Ascending aorta (tissue), 2 donors: ENCODE results near the gene ATP6V0E2. TPM values are rescaled to one million over a fixed set of nuclear protein-coding genes. Genes with fewer than 3 reads are reported as not detected.

Source experiments
- DNase-seq, 2 donors: peaks; one replicate each; pipeline ENCODE4 v3.0.0-alpha.2; 2019; ENCODE audit warnings: low spot score in 2 of 2
- H3K27ac ChIP-seq, 2 donors: fragments of 200-600 bp; sonication (generic); one replicate each; pipeline ENCODE4 v1.5.1; 2016 to 2017; ENCODE audit warnings: mild to moderate bottlenecking in 1 of 2
- H3K27me3 ChIP-seq: fragments of 200-600 bp; sonication (generic); one replicate; pipeline ENCODE4 v1.5.1; 2017
- H3K36me3 ChIP-seq, 2 donors: fragments of 200-600 bp; sonication (generic); one replicate each; pipeline ENCODE4 v1.5.1; 2016
- H3K4me1 ChIP-seq, 2 donors: fragments of 200-600 bp; sonication (generic); one replicate each; pipeline ENCODE4 v1.5.1; 2016 to 2017; ENCODE audit warnings: mild to moderate bottlenecking in 1 of 2
- H3K4me3 ChIP-seq, 2 donors: fragments of 200-600 bp; sonication (generic); one replicate each; pipeline ENCODE4 v1.5.1; 2016 to 2017; ENCODE audit warnings: mild to moderate bottlenecking in 1 of 2
- H3K9me3 ChIP-seq, 2 donors: fragments of 200-600 bp; sonication (generic); one replicate each; pipeline ENCODE4 v1.5.1; 2016
- intact Hi-C: fragments of 100-400 bp; cut with DNase I; formaldehyde crosslinking; loops from one replicate; pipeline ENCODE4 v1.15.1; 2023
- total RNA-seq: library from RNA; depleted of rRNA; stranded (reverse); fragments of >200 nt; gene quantifications from one replicate; pipeline ENCODE4 v1.1.0, GENCODE V29; 2016
- TF ChIP-seq, protein P1 (sequence below), 3 experiments: fragments of 200-600 bp in 2 of 3; fragments of 450-650 bp in 1 of 3; sonication (generic) in 2 of 3; IDR thresholded peaks; one replicate each; pipeline ENCODE4 v1.5.1; 2016 to 2019; ENCODE audit warnings: antibody characterized with exemption in 3 of 3, mild to moderate bottlenecking in 1 of 3, moderate library complexity in 1 of 3

The ATP6V0E2 gene
- total RNA-seq, 1 donor from 2014 or later = 29.5 TPM

- peaks cover 0 to 22% of the 10 kb centered on the region in 2 donors for H3K36me3 ChIP-seq
- H3K27ac ChIP-seq = no peak overlapping the region
- TF ChIP-seq, protein P1, sequence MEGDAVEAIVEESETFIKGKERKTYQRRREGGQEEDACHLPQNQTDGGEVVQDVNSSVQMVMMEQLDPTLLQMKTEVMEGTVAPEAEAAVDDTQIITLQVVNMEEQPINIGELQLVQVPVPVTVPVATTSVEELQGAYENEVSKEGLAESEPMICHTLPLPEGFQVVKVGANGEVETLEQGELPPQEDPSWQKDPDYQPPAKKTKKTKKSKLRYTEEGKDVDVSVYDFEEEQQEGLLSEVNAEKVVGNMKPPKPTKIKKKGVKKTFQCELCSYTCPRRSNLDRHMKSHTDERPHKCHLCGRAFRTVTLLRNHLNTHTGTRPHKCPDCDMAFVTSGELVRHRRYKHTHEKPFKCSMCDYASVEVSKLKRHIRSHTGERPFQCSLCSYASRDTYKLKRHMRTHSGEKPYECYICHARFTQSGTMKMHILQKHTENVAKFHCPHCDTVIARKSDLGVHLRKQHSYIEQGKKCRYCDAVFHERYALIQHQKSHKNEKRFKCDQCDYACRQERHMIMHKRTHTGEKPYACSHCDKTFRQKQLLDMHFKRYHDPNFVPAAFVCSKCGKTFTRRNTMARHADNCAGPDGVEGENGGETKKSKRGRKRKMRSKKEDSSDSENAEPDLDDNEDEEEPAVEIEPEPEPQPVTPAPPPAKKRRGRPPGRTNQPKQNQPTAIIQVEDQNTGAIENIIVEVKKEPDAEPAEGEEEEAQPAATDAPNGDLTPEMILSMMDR (IDR thresholded peaks at IDR 0.05) = no peak
- peaks cover 11% of the 10 kb centered on the region in 2 donors for H3K4me1 ChIP-seq
- no peaks in the 10 kb centered on the region for H3K27me3 ChIP-seq
- intact Hi-C loops = loop anchor here (5.0 to 10.0 kb wide), 3 partner anchors 155 to 535 kb away; partner anchors contain the start of gene ZNF775
- no peak overlapping the region for H3K4me3 ChIP-seq
- no peak for DNase-seq
- no peaks in the 10 kb centered on the region for H3K9me3 ChIP-seq
Measured at GRCh38 chr7:149869867-149870266, 3.9 kb upstream of the ATP6V0E2 start.

DNA sequence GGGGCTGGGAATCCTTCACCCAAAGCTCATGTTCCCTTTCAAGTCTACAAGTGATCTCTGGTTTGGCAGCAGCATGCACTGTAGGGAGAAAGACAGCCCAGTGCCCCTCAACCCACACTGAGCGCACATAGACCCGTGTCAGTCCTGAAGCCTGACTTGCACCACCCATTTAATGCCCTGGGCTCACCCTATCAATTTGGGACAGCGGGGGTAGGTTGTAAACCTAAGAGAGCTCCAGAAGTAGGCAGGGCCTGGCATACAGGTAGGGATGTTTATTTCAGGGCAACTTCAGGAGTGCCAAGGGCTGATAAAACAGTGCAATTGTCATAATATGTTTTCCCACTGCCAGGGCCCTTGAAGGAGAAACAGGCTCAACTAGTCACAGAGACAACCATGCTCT, 3.5 kb upstream of the ATP6V0E2 start:
- intact Hi-C loops = loop anchor here (5.0 to 10.0 kb wide), 3 partner anchors 155 to 535 kb away; partner anchors contain the start of gene ZNF775
- peaks cover 0 to 18% of the 10 kb centered on the region in 2 donors for H3K36me3 ChIP-seq
- TF ChIP-seq, protein P1 (IDR thresholded peaks at IDR 0.05) = no peak
- no peaks in the 10 kb centered on the region for H3K9me3 ChIP-seq
- peaks cover 11% of the 10 kb centered on the region in 2 donors for H3K4me1 ChIP-seq
- no peaks in the 10 kb centered on the region for H3K27me3 ChIP-seq
- no peak overlapping the region for H3K4me3 ChIP-seq
- no peak overlapping the region for H3K27ac ChIP-seq
- no peak for DNase-seq

- Histone ChIP-seq H3K4me1 (peaks cover 11% of the 10 kb centered on the region in 2 donors), H3K36me3 (peaks cover 0 to 11% of the 10 kb centered on the region in 2 donors), H3K27ac (no peak overlapping the region), H3K9me3 (no peaks in the 10 kb centered on the region), H3K27me3 (no peaks in the 10 kb centered on the region), H3K4me3 (no peak overlapping the region)
- no peak for DNase-seq
- intact Hi-C loops = loop anchor here (5.0 to 10.0 kb wide), 3 partner anchors 156 to 534 kb away; partner anchors contain the start of gene ZNF775
- TF ChIP-seq, protein P1 (IDR thresholded peaks at IDR 0.05) = no peak
Measured at GRCh38 chr7:149870701-149871483, 2.9 kb upstream of the ATP6V0E2 start.

DNA sequence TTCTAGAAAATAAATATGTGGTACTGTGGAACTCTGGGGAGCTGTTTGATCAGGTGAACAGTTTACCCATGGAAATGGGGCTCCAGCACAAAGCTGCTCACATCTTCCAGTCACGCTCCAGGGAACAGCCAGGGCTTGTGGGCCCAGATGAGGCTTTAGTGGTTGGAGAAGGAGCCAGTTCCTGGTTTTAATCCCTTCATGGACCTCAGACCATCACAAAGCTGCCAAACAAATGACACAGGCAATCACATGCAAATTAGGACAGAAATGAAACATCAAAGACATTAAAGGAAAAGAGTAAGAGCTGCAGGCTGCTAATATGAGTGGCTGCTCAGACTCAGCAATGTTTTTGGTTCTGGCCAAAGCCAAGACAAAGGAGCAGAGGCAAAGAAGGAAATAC, 2.2 kb upstream of the ATP6V0E2 start:
- intact Hi-C loops = loop anchor here (5.0 to 10.0 kb wide), 3 partner anchors 157 to 533 kb away; partner anchors contain the start of gene ZNF775
- H3K27me3 ChIP-seq = no peaks in the 10 kb centered on the region
- no peak for DNase-seq
- TF ChIP-seq, protein P1 (IDR thresholded peaks at IDR 0.05) = no peak
- H3K4me3 ChIP-seq = no peak overlapping the region
- H3K4me1 ChIP-seq = peaks cover 11% of the 10 kb centered on the region in 2 donors
- peaks cover 0 to 5% of the 10 kb centered on the region in 2 donors for H3K36me3 ChIP-seq
- no peaks in the 10 kb centered on the region for H3K9me3 ChIP-seq
- no peak overlapping the region for H3K27ac ChIP-seq

DNA sequence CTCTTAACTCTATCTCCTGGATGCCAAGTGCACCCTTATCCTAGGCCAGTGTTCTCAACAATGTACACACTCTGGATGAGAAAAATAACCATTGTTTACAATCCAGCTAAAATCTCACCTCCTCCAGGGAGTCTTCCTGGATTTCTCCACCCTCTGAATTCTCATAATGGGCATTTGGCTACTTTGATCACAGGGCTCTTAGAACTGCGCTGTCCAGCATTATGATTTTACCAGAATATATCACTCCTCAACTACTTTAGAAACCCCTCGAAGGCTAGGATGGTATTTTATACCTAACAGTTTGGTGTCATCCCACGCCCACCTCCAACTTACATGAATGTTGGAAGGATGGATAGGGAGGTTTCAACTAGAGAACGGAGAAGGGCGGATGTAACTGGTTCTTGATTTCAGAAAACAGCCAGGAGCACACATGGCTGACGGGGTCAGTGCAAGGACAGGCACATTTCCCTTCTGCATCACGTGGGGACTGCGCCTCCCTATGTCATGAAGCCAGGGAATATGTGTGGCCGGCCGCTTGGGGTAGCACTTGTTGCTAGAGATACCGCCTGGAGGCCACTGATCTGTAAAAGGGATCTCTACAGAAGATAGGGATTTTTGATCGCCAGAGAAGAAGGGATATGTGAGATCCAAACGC, 1.2 kb upstream of the ATP6V0E2 start:
- intact Hi-C loops = loop anchor here (1.0 to 10.0 kb wide), 5 partner anchors 34 to 532 kb away; partner anchors contain the start of genes ZNF775 and ZNF862
- H3K27ac ChIP-seq = peak overlapping the region; percentile 84 to 86

More for the DNA sequence above, 1.2 kb upstream of the ATP6V0E2 start:
- Histone ChIP-seq H3K9me3 (no peaks in the 10 kb centered on the region), H3K27me3 (no peaks in the 10 kb centered on the region), H3K4me1 (peaks cover 11% of the 10 kb centered on the region in 2 donors), H3K4me3 (peak overlapping the region; percentile 86 to 89), H3K36me3 (no peaks in the 10 kb centered on the region)
- TF ChIP-seq, protein P1 (IDR thresholded peaks at IDR 0.05) = peak in 2 of 3 experiments; percentile 12 to 19
- peak; percentile 70 to 89 for DNase-seq
